ENCODE measurements around the gene LYPD6B. TPM values are rescaled to one million over a fixed set of nuclear protein-coding genes. Genes with fewer than 3 reads are reported as not detected.

Gene LYPD6B
- total RNA-seq (2014; rRNA removed; shearing (Covaris generic)) (1.7 and 3.1 TPM in 2 replicates), polyA plus RNA-seq (2016; fragmentation: Nextera tagmentation; extraction: Ambion mirVana) (3.4 and 3.6 TPM in 2 replicates)
- long read RNA-seq, partial matches to known transcripts, result 0 of 4 reads
- long read RNA-seq, other reads (novel, unspliced or antisense), result 2 of 4 reads

DNA sequence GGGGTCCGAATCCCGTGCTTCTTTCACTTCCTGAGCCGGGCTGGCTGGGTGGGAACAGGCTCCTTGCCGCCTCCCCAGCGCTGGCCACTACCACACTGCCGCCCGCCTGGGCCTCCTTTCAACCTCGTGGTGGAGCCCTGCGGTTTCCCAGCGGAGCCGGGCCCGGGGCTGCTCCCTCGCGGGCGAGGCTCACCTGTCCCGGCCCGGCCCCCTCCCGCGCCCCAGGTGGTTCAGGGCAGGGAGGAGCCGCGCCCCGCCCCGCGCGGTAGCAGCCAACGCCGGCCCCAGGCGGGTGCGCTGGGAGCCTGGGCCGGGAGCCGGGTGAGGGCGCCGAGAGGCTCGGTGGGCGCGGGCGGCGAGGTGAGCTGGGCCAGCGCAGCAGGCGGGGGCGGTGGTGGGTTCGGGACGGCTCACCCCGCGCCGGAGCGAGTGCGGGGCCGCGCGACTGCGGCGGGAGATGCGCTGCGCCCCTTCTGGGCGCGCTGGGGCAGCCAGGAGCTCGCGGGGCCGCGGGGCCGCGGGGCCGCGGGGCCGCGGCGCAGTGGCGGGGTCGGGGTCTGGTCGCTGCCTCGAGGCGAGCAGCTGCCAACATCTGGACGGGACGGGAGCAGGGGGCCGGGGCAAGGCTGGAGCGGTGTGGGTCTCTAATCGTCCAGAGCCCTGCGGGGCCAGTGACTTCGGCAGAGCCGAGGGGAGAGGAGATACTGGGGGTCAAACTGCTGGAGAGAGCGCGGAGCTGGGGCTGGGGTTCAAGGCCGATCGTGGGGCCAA is at the start of gene LYPD6B:
TSS of gene LYPD6B (plus strand) at position 258 of the 771 bp plus-strand sequence. CDS start 92,250 bp downstream, outside the sequence.
- Histone ChIP-seq H3K4me3 (peak within 1 kb of the TSS; percentile 68), H3K27ac (ENCODE audit: low read depth) (no peak within 1 kb of the TSS), H3K4me1 (ENCODE audit: insufficient read depth) (no peaks in the 10 kb centered on the region; the same call in 1 of the 2 replicates), H4K20me1 (replicated peaks; ENCODE audit: insufficient read depth) (peaks cover 4% of the 10 kb centered on the region; the same call in 1 of the 2 replicates), H3K36me3 (ENCODE audit: insufficient read depth) (no peaks in the 10 kb centered on the region), H3K4me2 (peak within 1 kb of the TSS; percentile 87), H3K27me3 (ENCODE audit: insufficient read depth) (peaks cover 29% of the 10 kb centered on the region), H2AFZ (peak within 1 kb of the TSS; percentile 94), H3K79me2 (replicated peaks; ENCODE audit: insufficient read depth) (no peaks in the 10 kb centered on the region), H3F3A (replicated peaks; ENCODE audit: low read depth) (no peaks in the 10 kb centered on the region), H3K9me2 (ENCODE audit: insufficient read depth) (no peaks in the 10 kb centered on the region)
- no peaks in the 10 kb centered on the region; the same call in 2 of the 3 replicates for H3K9me3 Mint-ChIP-seq
- ATAC-seq, result peak; percentile 78
- peak; percentile 79 for DNase-seq (ENCODE audit: low spot score)
- peaks cover 10% of the 10 kb centered on the region; the same call in 2 of the 3 replicates for H3K4me1 Mint-ChIP-seq
- peak within 1 kb of the TSS; percentile 78 for H3K4me3 Mint-ChIP-seq
- no peaks in the 10 kb centered on the region for H3K36me3 Mint-ChIP-seq (ENCODE audit: low read depth)
- TF ChIP-seq CREB1 (CRISPR knock-in tag; IDR thresholded peaks at IDR 0.05; ENCODE audit: low read depth) (no peak), NANOG (IDR thresholded peaks at IDR 0.05; ENCODE audit: borderline replicate concordance) (no peak), CTCF (conservative IDR thresholded peaks at IDR 0.05; ENCODE audit: low read depth in 2 of 2) (peak in 1 of 2 experiments; percentile 39; a peak in 2 of 4 replicates)
- no peak within 1 kb of the TSS for H3K27ac Mint-ChIP-seq
- peaks cover 19% of the 10 kb centered on the region for H3K27me3 Mint-ChIP-seq (ENCODE audit: insufficient read depth, low read depth, poor library complexity)

DNA sequence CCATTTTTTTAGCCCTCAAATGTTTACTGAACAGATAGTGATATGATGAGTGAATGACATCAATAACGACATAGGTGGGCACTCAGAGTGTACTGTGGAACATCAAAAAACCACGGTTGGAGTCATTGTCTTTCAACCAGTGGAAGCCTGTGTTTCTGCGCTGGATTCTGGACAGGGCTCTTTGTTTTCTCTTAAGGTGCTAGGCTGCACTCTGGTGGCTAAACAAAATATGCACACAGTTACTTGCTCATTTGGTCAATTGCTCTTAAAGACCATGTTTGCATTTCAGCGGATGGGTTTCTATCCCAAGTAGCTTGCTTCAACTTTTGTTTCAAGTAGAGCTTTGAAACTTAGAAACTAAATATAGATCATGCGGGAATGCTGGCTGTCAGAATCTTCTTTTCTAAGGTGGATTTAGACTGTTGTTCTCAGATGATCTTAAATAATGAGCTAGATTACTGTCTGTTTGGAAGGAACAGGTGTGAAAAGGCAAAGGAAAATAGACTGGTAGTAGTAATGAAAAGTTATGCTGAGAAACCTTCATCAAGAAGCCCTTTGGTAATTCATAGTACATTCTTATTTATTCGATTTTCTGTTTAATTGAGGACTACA is 48.5 kb upstream of the LYPD6B start:
- no peaks in the 10 kb centered on the region for H3K4me1 ChIP-seq (ENCODE audit: insufficient read depth)
- peaks cover 36% of the 10 kb centered on the region for H3K36me3 Mint-ChIP-seq (ENCODE audit: low read depth)
- no peaks in the 10 kb centered on the region for H3F3A ChIP-seq (replicated peaks; ENCODE audit: low read depth)
- no peak overlapping the region for H3K4me2 ChIP-seq
- 0 out of 2 replicates have a peak, but pooled peaks cover 7% of the 10 kb centered on the region for H3K36me3 ChIP-seq (ENCODE audit: insufficient read depth)
- no peak overlapping the region for H3K4me3 ChIP-seq
- H3K27ac Mint-ChIP-seq, result no peak overlapping the region
- H3K4me3 Mint-ChIP-seq, result no peak overlapping the region
- H4K20me1 ChIP-seq (replicated peaks; ENCODE audit: insufficient read depth), result no peaks in the 10 kb centered on the region
- peaks cover 2% of the 10 kb centered on the region for H3K27me3 Mint-ChIP-seq (ENCODE audit: insufficient read depth, low read depth, poor library complexity)
- no peak overlapping the region for H2AFZ ChIP-seq
- no peaks in the 10 kb centered on the region for H3K9me3 Mint-ChIP-seq
- peak; percentile 86 for ATAC-seq
- H3K4me1 Mint-ChIP-seq, result no peaks in the 10 kb centered on the region; the same call in 2 of the 3 replicates
- no peak overlapping the region for H3K27ac ChIP-seq (ENCODE audit: low read depth)
- DNase-seq (ENCODE audit: low spot score), result peak; percentile 86
- TF ChIP-seq ZNF331 (CRISPR knock-in tag; IDR thresholded peaks at IDR 0.05; ENCODE audit: low read depth) (no peak), CTCF (conservative IDR thresholded peaks at IDR 0.05; ENCODE audit: low read depth in 2 of 2) (peak; percentile 73 to 74)
- TF ChIP-seq, protein P1, sequence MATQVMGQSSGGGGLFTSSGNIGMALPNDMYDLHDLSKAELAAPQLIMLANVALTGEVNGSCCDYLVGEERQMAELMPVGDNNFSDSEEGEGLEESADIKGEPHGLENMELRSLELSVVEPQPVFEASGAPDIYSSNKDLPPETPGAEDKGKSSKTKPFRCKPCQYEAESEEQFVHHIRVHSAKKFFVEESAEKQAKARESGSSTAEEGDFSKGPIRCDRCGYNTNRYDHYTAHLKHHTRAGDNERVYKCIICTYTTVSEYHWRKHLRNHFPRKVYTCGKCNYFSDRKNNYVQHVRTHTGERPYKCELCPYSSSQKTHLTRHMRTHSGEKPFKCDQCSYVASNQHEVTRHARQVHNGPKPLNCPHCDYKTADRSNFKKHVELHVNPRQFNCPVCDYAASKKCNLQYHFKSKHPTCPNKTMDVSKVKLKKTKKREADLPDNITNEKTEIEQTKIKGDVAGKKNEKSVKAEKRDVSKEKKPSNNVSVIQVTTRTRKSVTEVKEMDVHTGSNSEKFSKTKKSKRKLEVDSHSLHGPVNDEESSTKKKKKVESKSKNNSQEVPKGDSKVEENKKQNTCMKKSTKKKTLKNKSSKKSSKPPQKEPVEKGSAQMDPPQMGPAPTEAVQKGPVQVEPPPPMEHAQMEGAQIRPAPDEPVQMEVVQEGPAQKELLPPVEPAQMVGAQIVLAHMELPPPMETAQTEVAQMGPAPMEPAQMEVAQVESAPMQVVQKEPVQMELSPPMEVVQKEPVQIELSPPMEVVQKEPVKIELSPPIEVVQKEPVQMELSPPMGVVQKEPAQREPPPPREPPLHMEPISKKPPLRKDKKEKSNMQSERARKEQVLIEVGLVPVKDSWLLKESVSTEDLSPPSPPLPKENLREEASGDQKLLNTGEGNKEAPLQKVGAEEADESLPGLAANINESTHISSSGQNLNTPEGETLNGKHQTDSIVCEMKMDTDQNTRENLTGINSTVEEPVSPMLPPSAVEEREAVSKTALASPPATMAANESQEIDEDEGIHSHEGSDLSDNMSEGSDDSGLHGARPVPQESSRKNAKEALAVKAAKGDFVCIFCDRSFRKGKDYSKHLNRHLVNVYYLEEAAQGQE (IDR thresholded peaks at IDR 0.05; ENCODE audit: unreplicated experiment), result no peak
- no peaks in the 10 kb centered on the region for H3K27me3 ChIP-seq (ENCODE audit: insufficient read depth)
- H3K79me2 ChIP-seq (replicated peaks; ENCODE audit: insufficient read depth), result no peaks in the 10 kb centered on the region
- H3K9me2 ChIP-seq (ENCODE audit: insufficient read depth), result no peaks in the 10 kb centered on the region
